Neural progenitor cell (in vitro differentiated cells): ENCODE data around the gene PTPRT. TPM values are rescaled to one million over a fixed set of nuclear protein-coding genes. Genes with fewer than 3 reads are reported as not detected.

Experiments
- DNase-seq: peaks from one replicate; pipeline ENCODE4 v3.0.0-alpha.2; 2016; ENCODE audit warnings: low spot score
- H2AFZ ChIP-seq: fragments of 200-600 bp; sonication (generic); replicated peaks from 2 replicates; pipeline ENCODE4 v1.6.1; 2016; ENCODE audit warnings: antibody characterized with exemption
- H3F3A ChIP-seq: fragments of 200-600 bp; sonication (generic); 2 replicates; pipeline ENCODE4 v1.6.1; 2016; ENCODE audit warnings: antibody characterized with exemption, low read depth
- H3K27ac ChIP-seq: fragments of 200-600 bp; sonication (generic); 2 replicates; pipeline ENCODE4 v1.5.1; 2016; ENCODE audit warnings: mild to moderate bottlenecking
- H3K27me3 ChIP-seq: fragments of 200-600 bp; sonication (generic); 2 replicates; pipeline ENCODE4 v1.6.1; 2016; ENCODE audit warnings: mild to moderate bottlenecking, moderate library complexity
- H3K36me3 ChIP-seq: fragments of 200-600 bp; sonication (generic); 2 replicates; pipeline ENCODE4 v1.5.1; 2016
- H3K4me1 ChIP-seq: fragments of 200-600 bp; sonication (generic); 2 replicates; pipeline ENCODE4 v1.6.1; 2016; ENCODE audit warnings: mixed run types
- H3K4me2 ChIP-seq: fragments of 200-600 bp; sonication (generic); 2 replicates; pipeline ENCODE4 v1.6.1; 2016
- H3K4me3 ChIP-seq: fragments of 200-600 bp; sonication (generic); 2 replicates; pipeline ENCODE4 v1.5.1; 2016
- H3K79me2 ChIP-seq: fragments of 200-600 bp; sonication (generic); 2 replicates; pipeline ENCODE4 v1.6.1; 2016; ENCODE audit warnings: low read depth
- H3K9ac ChIP-seq: fragments of 200-600 bp; sonication (generic); 2 replicates; pipeline ENCODE4 v1.6.1; 2016
- H3K9me3 ChIP-seq: fragments of 200-600 bp; sonication (generic); 2 replicates; pipeline ENCODE4 v1.5.1; 2016; ENCODE audit warnings: low read depth
- H4K20me1 ChIP-seq: fragments of 200-600 bp; sonication (generic); 2 replicates; pipeline ENCODE4 v1.6.1; 2016; ENCODE audit warnings: low read depth
- H3K27ac Mint-ChIP-seq: 3 replicates; pipeline ENCODE4 v1.8.0; 2021; ENCODE audit warnings: mixed read lengths
- H3K27me3 Mint-ChIP-seq: 2 replicates; pipeline ENCODE4 v1.8.0; 2022; ENCODE audit warnings: low read depth, mild to moderate bottlenecking, inconsistent platforms, moderate library complexity, mixed read lengths; ENCODE audit not compliant: insufficient read depth
- H3K36me3 Mint-ChIP-seq: 3 replicates; pipeline ENCODE4 v1.8.0; 2021; ENCODE audit warnings: mixed read lengths
- H3K4me1 Mint-ChIP-seq: 3 replicates; pipeline ENCODE4 v1.8.0; 2021; ENCODE audit warnings: mixed read lengths
- H3K4me3 Mint-ChIP-seq: 3 replicates; pipeline ENCODE4 v1.8.0; 2021; ENCODE audit warnings: mild to moderate bottlenecking, moderate library complexity, mixed read lengths
- H3K9me3 Mint-ChIP-seq: 3 replicates; pipeline ENCODE4 v1.8.0; 2020; ENCODE audit warnings: mixed read lengths
- EZH2 ChIP-seq: fragments of 200-600 bp; sonication (generic); IDR thresholded peaks from 2 replicates; pipeline ENCODE4 v1.6.1; 2017; ENCODE audit warnings: antibody characterized with exemption, mild to moderate bottlenecking, moderate library complexity
- EZH2phosphoT487 ChIP-seq: fragments of 200-600 bp; sonication (generic); IDR thresholded peaks from 2 replicates; pipeline ENCODE4 v1.6.1; 2017; ENCODE audit warnings: antibody characterized with exemption
- total RNA-seq: library from RNA; depleted of rRNA; stranded (reverse); fragments of >200 nt; gene quantifications from 2 replicates; pipeline ENCODE4 v1.2.3, GENCODE V29; 2015; ENCODE audit warnings: low replicate concordance
- TF ChIP-seq, protein P1 (sequence below): fragments of 200-600 bp; sonication (generic); IDR thresholded peaks from 2 replicates; pipeline ENCODE4 v1.5.1; 2017; ENCODE audit warnings: antibody characterized with exemption, mild to moderate bottlenecking

PTPRT gene
- total RNA-seq, 1 donor from 2014 or later = 1.1 TPM

DNA sequence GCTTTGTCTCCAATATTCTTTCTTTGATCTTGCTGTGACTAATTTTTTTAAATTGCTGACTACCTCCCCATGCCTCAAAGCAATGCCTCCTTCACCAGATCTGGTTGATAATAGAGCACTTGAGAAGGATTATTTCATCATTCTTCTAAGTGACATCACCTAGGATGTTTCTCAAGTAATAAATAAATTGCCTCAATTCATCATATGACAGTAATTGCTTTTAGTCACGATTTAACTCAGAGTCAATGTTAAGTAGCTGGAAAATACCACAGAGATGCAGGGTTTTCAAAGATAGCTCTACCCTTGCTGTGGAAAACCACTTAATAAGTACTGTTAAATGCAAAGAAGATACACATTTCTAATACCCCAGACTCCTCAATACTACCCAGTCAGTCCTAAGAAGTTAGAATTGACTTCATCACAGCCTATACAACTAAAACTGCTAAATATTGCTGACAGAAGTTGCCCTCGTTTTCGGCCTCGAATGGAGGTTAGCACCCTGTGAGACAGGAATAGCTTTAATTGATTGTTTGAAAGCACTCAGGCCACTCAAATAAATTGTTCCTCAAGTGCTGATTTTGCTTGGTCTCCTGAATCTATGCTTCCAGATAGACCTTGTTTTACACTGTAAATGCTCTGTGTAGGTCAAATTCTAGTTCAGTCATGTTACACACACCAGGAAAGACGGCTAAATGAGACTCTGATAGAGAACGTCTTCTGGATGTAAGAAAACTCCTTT lies 931.0 kb downstream of the PTPRT start:
- no peak overlapping the region for H3K4me3 Mint-ChIP-seq
- Histone ChIP-seq H3K27ac (no peak overlapping the region), H3K9ac (no peak overlapping the region), H3K4me1 (peaks cover 15% of the 10 kb centered on the region), H3K9me3 (no peaks in the 10 kb centered on the region), H4K20me1 (no peaks in the 10 kb centered on the region), H3F3A (no peaks in the 10 kb centered on the region), H3K36me3 (no peaks in the 10 kb centered on the region), H2AFZ (no peak overlapping the region), H3K27me3 (no peaks in the 10 kb centered on the region), H3K4me2 (no peak overlapping the region), H3K79me2 (no peaks in the 10 kb centered on the region), H3K4me3 (no peak overlapping the region)
- no peak overlapping the region for H3K27ac Mint-ChIP-seq
- peaks cover 3% of the 10 kb centered on the region for H3K27me3 Mint-ChIP-seq
- H3K9me3 Mint-ChIP-seq = no peaks in the 10 kb centered on the region
- DNase-seq = no peak
- H3K4me1 Mint-ChIP-seq = peaks cover 27% of the 10 kb centered on the region
- TF ChIP-seq EZH2 (no peak), EZH2phosphoT487 (no peak)
- TF ChIP-seq, protein P1, sequence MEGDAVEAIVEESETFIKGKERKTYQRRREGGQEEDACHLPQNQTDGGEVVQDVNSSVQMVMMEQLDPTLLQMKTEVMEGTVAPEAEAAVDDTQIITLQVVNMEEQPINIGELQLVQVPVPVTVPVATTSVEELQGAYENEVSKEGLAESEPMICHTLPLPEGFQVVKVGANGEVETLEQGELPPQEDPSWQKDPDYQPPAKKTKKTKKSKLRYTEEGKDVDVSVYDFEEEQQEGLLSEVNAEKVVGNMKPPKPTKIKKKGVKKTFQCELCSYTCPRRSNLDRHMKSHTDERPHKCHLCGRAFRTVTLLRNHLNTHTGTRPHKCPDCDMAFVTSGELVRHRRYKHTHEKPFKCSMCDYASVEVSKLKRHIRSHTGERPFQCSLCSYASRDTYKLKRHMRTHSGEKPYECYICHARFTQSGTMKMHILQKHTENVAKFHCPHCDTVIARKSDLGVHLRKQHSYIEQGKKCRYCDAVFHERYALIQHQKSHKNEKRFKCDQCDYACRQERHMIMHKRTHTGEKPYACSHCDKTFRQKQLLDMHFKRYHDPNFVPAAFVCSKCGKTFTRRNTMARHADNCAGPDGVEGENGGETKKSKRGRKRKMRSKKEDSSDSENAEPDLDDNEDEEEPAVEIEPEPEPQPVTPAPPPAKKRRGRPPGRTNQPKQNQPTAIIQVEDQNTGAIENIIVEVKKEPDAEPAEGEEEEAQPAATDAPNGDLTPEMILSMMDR = no peak
- H3K36me3 Mint-ChIP-seq = no peaks in the 10 kb centered on the region

DNA sequence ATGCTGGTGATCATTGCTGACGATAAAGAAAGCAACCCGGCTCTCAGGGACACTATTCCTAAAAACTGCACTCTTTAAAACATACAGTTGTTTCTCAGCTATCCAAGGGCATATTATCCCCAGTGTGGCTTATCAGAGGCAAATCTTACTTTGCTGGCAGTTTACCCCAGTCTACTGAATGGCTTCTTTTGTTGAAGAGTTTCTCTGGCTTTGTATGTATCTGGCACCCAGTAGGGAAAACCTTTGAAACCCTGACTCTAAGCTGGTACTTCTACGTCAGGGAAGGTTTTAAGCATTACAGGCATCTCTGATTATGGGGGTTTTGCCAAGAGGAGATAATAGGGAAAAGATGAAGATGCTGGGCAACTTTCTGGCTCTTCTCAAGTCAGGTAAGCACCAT lies 933.9 kb downstream of the PTPRT start:
- TF ChIP-seq EZH2 (no peak), EZH2phosphoT487 (no peak)
- TF ChIP-seq, protein P1 = no peak
- Mint-ChIP-seq H3K27me3 (peaks cover 3% of the 10 kb centered on the region), H3K4me3 (no peak overlapping the region)

DNA sequence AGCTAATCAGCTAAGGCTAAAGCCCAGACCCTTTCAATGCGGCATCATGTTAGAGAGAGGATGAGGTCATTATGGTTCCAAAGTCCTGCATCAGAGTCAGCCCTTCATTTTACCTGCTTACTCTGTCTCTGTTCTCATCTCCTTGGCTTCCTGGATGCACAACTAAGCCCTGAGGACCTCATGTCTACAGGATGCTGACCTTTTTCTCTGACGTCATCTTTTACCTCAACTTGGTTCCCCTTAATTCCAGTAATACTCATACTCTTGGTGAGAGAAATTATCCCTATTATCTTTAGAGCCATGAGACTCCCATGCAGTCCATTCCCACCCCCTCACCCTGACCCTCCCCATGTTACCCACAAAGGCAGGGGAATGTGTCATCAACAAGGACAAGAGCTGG lies 935.0 kb downstream of the PTPRT start:
- Histone ChIP-seq H3K4me1 (peaks cover 10% of the 10 kb centered on the region), H3K27ac (no peak overlapping the region), H3K79me2 (no peaks in the 10 kb centered on the region), H4K20me1 (no peaks in the 10 kb centered on the region), H3K9ac (no peak overlapping the region), H3K27me3 (no peaks in the 10 kb centered on the region), H3K36me3 (no peaks in the 10 kb centered on the region), H2AFZ (no peak overlapping the region), H3K4me3 (no peak overlapping the region), H3K4me2 (no peak overlapping the region), H3K9me3 (no peaks in the 10 kb centered on the region), H3F3A (no peaks in the 10 kb centered on the region)
- TF ChIP-seq EZH2phosphoT487 (no peak), EZH2 (no peak)
- TF ChIP-seq, protein P1 = no peak
- Mint-ChIP-seq H3K4me3 (no peak overlapping the region), H3K27me3 (peaks cover 3% of the 10 kb centered on the region), H3K9me3 (no peaks in the 10 kb centered on the region), H3K4me1 (peaks cover 6% of the 10 kb centered on the region), H3K27ac (no peak overlapping the region), H3K36me3 (no peaks in the 10 kb centered on the region)
- DNase-seq = no peak

More for the DNA sequence above, 933.9 kb downstream of the PTPRT start:
- Histone ChIP-seq H2AFZ (no peak overlapping the region), H3F3A (no peaks in the 10 kb centered on the region), H3K4me3 (no peak overlapping the region), H3K4me2 (peak overlapping the region; percentile 56), H3K79me2 (no peaks in the 10 kb centered on the region), H3K9me3 (no peaks in the 10 kb centered on the region), H4K20me1 (no peaks in the 10 kb centered on the region), H3K27ac (no peak overlapping the region), H3K36me3 (no peaks in the 10 kb centered on the region), H3K27me3 (no peaks in the 10 kb centered on the region), H3K4me1 (peaks cover 10% of the 10 kb centered on the region), H3K9ac (no peak overlapping the region)
- Mint-ChIP-seq H3K4me1 (peaks cover 10% of the 10 kb centered on the region), H3K27ac (no peak overlapping the region), H3K9me3 (no peaks in the 10 kb centered on the region), H3K36me3 (no peaks in the 10 kb centered on the region)
- DNase-seq = peak; percentile 32
